ENCODE results near the gene RHOV.

DNA sequence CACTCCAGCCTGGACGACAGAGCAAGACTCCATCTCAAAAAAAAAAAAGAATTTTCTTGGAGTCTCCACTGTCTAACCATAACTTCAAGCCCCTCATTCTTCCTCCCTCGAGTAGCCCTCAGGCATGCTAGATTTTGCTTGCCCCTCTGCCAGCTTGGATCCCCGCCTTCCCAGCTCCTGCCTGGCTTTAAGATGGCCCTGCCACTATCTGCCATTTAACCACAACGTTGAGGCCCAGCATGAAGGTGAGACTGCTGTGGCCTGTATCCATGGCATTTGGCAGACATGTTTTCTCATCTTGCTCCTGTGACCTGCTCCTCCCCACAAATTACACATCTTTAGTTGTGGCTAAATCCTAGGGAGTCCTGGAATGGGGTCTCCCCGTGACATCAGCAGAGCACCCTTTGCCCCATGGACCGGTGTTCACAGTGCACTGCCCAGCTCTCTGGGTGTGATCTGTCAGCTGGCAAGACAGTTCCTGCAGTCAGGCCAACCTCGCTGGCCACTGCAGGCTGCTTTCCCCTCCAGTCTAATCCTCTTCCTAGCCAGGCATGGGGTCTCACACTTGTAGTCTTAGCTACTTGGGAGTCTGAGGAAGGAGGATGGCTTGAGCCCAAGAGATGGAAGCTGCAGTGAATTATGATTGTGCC is 30.6 kb upstream of the RHOV start:
- TF ChIP-seq, protein P1, sequence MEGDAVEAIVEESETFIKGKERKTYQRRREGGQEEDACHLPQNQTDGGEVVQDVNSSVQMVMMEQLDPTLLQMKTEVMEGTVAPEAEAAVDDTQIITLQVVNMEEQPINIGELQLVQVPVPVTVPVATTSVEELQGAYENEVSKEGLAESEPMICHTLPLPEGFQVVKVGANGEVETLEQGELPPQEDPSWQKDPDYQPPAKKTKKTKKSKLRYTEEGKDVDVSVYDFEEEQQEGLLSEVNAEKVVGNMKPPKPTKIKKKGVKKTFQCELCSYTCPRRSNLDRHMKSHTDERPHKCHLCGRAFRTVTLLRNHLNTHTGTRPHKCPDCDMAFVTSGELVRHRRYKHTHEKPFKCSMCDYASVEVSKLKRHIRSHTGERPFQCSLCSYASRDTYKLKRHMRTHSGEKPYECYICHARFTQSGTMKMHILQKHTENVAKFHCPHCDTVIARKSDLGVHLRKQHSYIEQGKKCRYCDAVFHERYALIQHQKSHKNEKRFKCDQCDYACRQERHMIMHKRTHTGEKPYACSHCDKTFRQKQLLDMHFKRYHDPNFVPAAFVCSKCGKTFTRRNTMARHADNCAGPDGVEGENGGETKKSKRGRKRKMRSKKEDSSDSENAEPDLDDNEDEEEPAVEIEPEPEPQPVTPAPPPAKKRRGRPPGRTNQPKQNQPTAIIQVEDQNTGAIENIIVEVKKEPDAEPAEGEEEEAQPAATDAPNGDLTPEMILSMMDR (conservative IDR thresholded peaks at IDR 0.05): no peak
- TF ChIP-seq ZFX (IDR thresholded peaks at IDR 0.05): no peak

Measured in C4-2B (cell line).